HG02678 (cell line): ENCODE data around the gene REEP6.

Experiments used
- ATAC-seq: cut with Tn5 transposase; IDR thresholded peaks from one replicate; pipeline ENCODE4 v1.9.1; 2021; ENCODE audit warnings: mild to moderate bottlenecking, moderate library complexity; ENCODE audit not compliant: unreplicated experiment

REEP6 gene

DNA sequence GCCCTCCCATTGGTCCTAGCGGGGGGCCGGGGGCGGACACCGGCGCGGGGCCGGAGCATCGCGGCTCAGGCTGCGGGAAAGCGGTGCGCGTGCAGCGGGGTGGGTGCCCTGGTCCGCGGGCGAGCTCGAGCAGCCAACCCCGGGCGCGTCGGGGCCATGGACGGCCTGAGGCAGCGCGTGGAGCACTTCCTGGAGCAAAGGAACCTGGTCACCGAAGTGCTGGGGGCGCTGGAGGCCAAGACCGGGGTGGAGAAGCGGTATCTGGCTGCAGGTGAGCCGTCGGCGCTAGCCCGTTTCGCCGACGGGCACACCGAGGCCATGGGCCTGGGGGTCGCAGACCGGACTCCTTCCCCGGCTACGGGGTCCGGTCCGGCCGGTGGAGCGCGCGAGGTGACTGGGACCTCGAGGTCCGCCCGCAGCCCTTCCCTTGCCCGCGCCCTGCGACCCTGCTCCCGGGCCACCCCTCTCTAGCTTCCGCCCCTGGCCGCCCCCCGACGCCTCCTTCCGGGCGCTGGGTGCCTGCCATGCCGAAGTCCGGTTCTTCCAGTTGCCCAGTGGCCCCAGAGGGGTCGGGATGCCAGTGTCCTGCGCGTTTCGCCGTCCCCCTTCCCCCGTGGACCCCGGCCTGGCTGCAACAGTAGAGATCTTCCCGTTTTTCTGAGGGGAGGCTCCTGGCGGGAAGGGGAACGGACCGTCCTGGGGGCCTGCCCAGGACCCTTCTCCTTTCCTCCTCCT lies at the start of gene REEP6:
REEP6 (plus strand) TSS at position 68 of the 735 bp plus-strand sequence; CDS start at position 157, 89 bp downstream.
- ATAC-seq, result no peak

DNA sequence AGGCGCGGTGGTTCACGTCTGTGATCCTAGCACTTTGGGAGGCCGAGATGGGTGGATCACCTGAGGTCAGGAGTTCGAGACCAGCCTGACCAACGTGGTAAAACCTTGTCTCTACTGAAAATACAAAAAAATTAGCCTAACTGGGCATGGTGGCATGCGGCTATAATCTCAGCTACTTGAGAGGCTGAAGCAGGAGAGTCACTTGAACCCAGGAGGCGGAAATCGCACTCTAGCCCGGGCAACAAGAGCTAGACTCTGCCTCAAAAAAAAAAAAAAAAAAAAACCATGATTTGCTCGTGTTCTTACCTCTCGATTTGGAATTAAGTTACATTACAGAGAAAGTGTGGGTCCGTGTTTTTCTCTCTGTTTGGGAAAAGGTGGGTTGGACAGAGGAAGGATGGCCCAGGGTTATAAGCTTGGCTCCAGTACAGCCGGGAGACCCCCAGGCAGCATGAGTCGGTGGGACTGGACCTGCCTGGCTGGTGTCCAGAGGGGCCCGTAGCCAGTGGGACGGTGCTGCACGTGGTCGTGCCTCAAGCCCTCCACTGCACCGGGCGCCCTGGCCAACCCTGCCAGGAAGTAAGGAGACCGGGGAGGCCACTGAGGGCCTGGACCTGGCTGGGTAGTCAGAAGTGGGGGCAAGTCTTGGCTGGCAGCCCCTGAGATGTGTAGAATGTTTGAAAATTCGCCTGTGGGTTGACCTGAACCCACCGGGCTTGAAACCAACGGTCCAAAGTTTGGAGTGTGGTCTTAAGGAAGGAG lies 49.1 kb upstream of the REEP6 start:
- no peak for ATAC-seq

- ATAC-seq, result peak; percentile 74
Observed at GRCh38 chr19:1445185-1445931, 45.6 kb upstream of the REEP6 start.

GRCh38 chr19:1445932-1446712 lies 44.9 kb upstream of the REEP6 start:
- no peak for ATAC-seq

- no peak for ATAC-seq
Observed at GRCh38 chr19:1446713-1447481, 44.1 kb upstream of the REEP6 start.

- no peak for ATAC-seq
Observed at GRCh38 chr19:1447504-1447903, 43.5 kb upstream of the REEP6 start.

- no peak for ATAC-seq
Observed at GRCh38 chr19:1447944-1448343, 43.0 kb upstream of the REEP6 start.

- ATAC-seq, result no peak
Observed at GRCh38 chr19:1449467-1450442, 41.2 kb upstream of the REEP6 start, which contains the start of gene APC2. APC2 (plus strand) TSS chr19:1450121; CDS start chr19:1453002, 2,881 bp downstream.

DNA sequence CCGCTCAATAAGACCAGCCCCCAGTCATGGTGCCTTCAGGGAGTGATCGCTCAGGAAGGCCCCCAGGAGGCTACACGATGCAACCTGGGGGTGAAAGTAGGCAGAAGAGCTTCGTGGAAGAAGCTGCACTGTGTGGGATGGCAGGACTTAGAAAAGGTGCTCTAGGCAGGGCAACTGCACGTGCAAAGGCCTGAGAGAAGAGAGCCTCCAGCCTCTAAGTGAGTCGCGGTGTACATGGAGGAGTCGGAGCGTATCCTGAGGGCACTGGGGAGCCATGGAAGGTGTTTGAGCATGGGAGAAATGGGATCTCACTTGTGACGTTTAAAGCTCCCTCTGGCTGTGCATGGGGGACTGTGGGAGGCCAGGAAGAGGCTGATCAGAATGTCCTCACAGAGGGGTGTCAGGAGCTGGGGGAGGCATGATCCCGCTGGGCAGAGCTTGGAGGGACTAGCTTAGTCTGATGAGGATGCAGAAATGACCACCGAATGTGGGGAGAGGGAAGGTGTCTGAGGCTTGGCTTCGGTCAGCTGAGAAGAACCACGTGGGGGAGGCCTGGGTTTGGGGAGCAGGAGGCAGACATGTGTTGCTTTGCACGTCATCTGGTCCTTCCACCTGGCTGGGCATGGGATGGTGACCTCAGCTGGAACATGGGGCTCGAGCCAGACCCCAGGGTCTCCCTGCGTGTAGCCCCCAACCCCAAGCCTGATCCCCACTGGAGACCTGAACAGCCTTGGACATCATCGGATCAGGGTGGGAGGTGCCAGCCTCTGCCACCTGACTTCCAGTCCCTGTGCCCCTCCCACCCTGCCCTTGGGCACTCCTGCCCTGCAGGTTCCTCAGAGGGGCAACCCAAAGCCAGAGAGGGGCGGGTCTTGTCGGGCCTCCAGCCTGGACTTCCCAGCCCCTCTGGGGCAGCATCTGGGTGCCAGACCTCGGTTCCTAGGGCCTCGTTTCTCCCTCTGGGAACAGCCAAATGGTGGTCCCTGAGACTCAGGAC lies 39.9 kb upstream of the REEP6 start:
- no peak for ATAC-seq

GRCh38 chr19:1451916-1452801 lies 38.8 kb upstream of the REEP6 start:
- no peak for ATAC-seq

DNA sequence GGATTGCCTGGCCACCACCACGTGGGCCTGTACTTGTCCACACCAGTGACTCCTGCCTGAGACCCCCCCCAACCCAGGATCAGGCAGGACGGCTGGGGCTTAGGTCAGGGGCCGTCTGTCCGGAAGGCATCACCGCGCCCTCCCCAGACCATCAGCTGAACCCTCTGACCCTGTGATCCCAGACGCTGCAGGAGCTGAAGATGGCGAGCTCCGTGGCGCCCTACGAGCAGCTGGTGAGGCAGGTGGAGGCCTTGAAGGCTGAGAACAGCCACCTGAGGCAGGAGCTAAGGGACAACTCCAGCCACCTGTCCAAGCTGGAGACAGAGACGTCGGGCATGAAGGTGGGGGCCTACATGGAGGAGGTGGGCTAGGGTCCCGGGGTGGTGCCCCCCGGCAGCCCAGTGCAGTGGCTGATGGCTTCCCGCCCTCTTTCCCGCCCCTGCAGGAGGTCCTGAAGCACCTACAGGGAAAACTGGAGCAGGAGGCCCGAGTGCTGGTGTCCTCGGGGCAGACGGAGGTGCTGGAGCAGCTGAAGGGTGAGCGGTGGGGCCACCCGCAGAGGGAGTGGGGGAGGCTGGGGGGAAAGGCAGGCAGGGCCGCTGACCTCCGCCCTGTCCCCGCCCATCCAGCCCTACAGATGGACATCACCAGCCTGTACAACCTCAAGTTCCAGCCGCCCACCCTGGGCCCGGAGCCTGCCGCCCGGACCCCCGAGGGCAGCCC lies 38.0 kb upstream of the REEP6 start:
- no peak for ATAC-seq

DNA sequence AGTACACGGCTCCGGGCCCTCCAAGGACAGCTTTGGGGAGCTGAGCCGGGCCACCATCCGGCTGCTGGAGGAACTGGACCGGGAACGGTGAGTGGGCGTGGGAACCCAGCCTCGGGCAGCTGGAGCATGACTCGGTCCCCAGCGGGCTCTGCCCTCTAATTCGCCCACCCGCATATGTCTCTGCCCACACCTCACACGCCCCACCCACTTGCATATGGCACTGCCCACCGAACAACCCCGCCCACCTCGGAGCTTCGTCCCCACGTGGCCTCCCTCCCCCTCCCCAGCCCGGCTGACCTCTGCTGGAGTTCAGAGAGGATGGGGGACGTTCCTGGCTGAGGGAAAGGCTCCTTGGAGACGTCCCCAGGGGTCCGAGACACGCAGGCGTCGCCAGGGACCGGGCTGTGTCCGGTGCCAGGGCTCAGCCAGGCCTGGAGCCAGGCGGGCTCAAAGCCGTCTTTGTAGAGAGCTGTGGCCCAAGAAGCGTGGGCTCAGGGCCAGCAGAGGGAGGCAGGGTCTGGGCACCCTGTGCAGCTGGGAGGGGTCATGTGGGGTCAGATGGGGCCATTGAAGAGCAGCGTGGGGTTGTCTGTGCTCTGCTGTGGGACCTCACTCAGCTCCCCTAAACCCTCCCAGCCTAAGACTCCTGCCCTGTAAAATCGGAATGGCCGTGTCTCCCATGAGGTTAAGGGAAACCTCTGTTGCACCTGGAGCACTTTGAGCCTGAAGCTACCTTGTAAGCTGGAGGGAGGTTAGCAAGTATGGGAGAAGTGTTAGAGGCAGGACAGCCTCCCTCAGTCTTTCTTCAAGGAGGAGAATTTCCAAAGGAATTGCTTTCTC lies 37.2 kb upstream of the REEP6 start:
- ATAC-seq, result no peak

- ATAC-seq, result no peak
Observed at GRCh38 chr19:1455002-1455335, 36.0 kb upstream of the REEP6 start.

- no peak for ATAC-seq
Observed at GRCh38 chr19:1455336-1456120, 35.5 kb upstream of the REEP6 start.
